Panc1 (cell line): ENCODE measurements around the gene CAND2. TPM values are rescaled to one million over a fixed set of nuclear protein-coding genes. Genes with fewer than 3 reads are reported as not detected.

Experiments
- ATAC-seq: fragments of 200-7000 bp; cut with Tn5 transposase; 2 replicates; pipeline ENCODE4 v1.9.1; 2020; ENCODE audit warnings: mild to moderate bottlenecking, moderate library complexity
- BruUV-seq: library from RNA; stranded (reverse); fragments of 400-500 nt; replicated peaks from 2 replicates; lab custom pipeline; 2021; lab: Mats Ljungman, UMichigan
- CTCF ChIA-PET: fragments of 300-600 bp; sonication (Branson Sonifier 250); formaldehyde crosslinking; loops from one replicate; lab custom pipeline; 2022; ENCODE audit warnings: antibody characterized with exemption; lab: Charles Lee
- POLR2A ChIA-PET: fragments of 300-600 bp; sonication (Branson Sonifier 250); formaldehyde crosslinking; loops from one replicate; lab custom pipeline; 2022; ENCODE audit warnings: antibody characterized with exemption; lab: Charles Lee
- DNase-seq: peaks from one replicate; pipeline ENCODE4 v3.0.0-alpha.2; 2010; ENCODE audit warnings: low read depth, low spot score
- H3K27ac ChIP-seq: 2 replicates; pipeline ENCODE4 v1.5.1; 2011; ENCODE audit warnings: mild to moderate bottlenecking, low read length, inconsistent platforms
- H3K27me3 ChIP-seq: fragments of 200-500 bp; sonication (Bioruptor generic); 2 replicates; pipeline ENCODE4 v1.6.0; 2014; ENCODE audit warnings: low read length, inconsistent platforms; ENCODE audit not compliant: control insufficient read depth, insufficient read depth
- H3K36me3 ChIP-seq: fragments of 200-500 bp; sonication (Bioruptor generic); 2 replicates; pipeline ENCODE4 v1.5.1; 2014; ENCODE audit warnings: inconsistent platforms, mild to moderate bottlenecking, low read length, moderate library complexity; ENCODE audit not compliant: control insufficient read depth, insufficient read depth
- H3K4me1 ChIP-seq: 2 replicates; pipeline ENCODE4 v1.5.1; 2011; ENCODE audit warnings: inconsistent platforms, mild to moderate bottlenecking, low read length, moderate library complexity; ENCODE audit not compliant: control insufficient read depth, insufficient read depth
- H3K4me3 ChIP-seq, 2 experiments: 2 replicates each; pipeline ENCODE4 v1.5.1; 2011 to 2012; ENCODE audit warnings: low read depth in 2 of 2, low read length in 2 of 2, mild to moderate bottlenecking in 2 of 2, inconsistent platforms in 1 of 2, moderate library complexity in 1 of 2
- H3K9me3 ChIP-seq: fragments of 200-500 bp; sonication (Bioruptor generic); 2 replicates; pipeline ENCODE4 v1.5.1; 2014; ENCODE audit warnings: low read depth, mild to moderate bottlenecking, inconsistent platforms, low read length, moderate library complexity; ENCODE audit not compliant: control insufficient read depth, insufficient read depth
- CTCF ChIP-seq: fragments of 450-650 bp; IDR thresholded peaks from 2 replicates; pipeline ENCODE4 v1.5.1; 2017; ENCODE audit warnings: mild to moderate bottlenecking
- POLR2AphosphoS5 ChIP-seq: IDR thresholded peaks from 2 replicates; pipeline ENCODE4 v1.6.1; 2012; ENCODE audit warnings: mild to moderate bottlenecking, low read depth, low read length, moderate library complexity
- REST ChIP-seq, 2 experiments: IDR thresholded peaks; 2 replicates each; pipeline ENCODE4 v1.6.1; 2011 to 2012; ENCODE audit warnings: low read depth in 2 of 2, control low read depth in 1 of 2, low read length in 1 of 2, mild to moderate bottlenecking in 1 of 2, moderate library complexity in 1 of 2; ENCODE audit not compliant: insufficient read depth in 1 of 2
- SIN3A ChIP-seq: IDR thresholded peaks from 2 replicates; pipeline ENCODE4 v1.6.1; 2012; ENCODE audit warnings: low read depth, mild to moderate bottlenecking, low read length, moderate library complexity, borderline replicate concordance; ENCODE audit not compliant: insufficient read depth
- TCF7L2 ChIP-seq: IDR thresholded peaks from 2 replicates; pipeline ENCODE4 v1.6.1; 2011; ENCODE audit warnings: mild to moderate bottlenecking, low read depth, low read length, inconsistent platforms
- in situ Hi-C: cut with HindIII; loops from 2 replicates; pipeline ENCODE4 v1.10.0; 2016; ENCODE audit warnings: low sequenced_read_pairs, low pct_unique_long_range_greater_than_20kb
- intact Hi-C: fragments of 100-400 bp; cut with micrococcal nuclease; formaldehyde crosslinking; loops from one replicate; pipeline ENCODE4 v1.10.0; 2022; ENCODE audit not compliant: unreplicated experiment
- total RNA-seq: library from RNA; stranded (reverse); gene quantifications from one replicate; pipeline ENCODE4 v1.2.1, GENCODE V29; 2021; ENCODE audit not compliant: unreplicated experiment

CAND2 gene
- total RNA-seq, 1 experiment from 2014 or later = 0.13 TPM

GRCh38 chr3:12870942-12871341 is 74.5 kb downstream of the CAND2 start:
- intact Hi-C loops (no loop called here), in situ Hi-C loops (no loop called here)
- H3K4me1 ChIP-seq = no peaks in the 10 kb centered on the region
- CTCF ChIA-PET = no interaction called here
- no peaks in the 10 kb centered on the region for H3K9me3 ChIP-seq
- no peak overlapping the region for H3K27ac ChIP-seq
- ATAC-seq = no peak
- no TSS peak for BruUV-seq
- TF ChIP-seq SIN3A (no peak), CTCF (no peak), POLR2AphosphoS5 (no peak), TCF7L2 (no peak), REST (IDR thresholded peaks at IDR 0.05; ENCODE audit: insufficient read depth in 1 of 2, low read depth in 2 of 2, low read length in 1 of 2) (no peak)
- POLR2A ChIA-PET = no interaction called here
- H3K36me3 ChIP-seq = no peaks in the 10 kb centered on the region
- H3K27me3 ChIP-seq = no peaks in the 10 kb centered on the region
- H3K4me3 ChIP-seq = no peak overlapping the region
- no peak for DNase-seq

GRCh38 chr3:12871404-12871983 is 75.0 kb downstream of the CAND2 start:
- no peak for ATAC-seq
- no peaks in the 10 kb centered on the region for H3K4me1 ChIP-seq
- intact Hi-C loops (no loop called here), in situ Hi-C loops (no loop called here)
- ChIA-PET CTCF (no interaction called here), POLR2A (no interaction called here)
- no peaks in the 10 kb centered on the region for H3K9me3 ChIP-seq
- no peaks in the 10 kb centered on the region for H3K36me3 ChIP-seq
- no peaks in the 10 kb centered on the region for H3K27me3 ChIP-seq
- DNase-seq = no peak
- TF ChIP-seq CTCF (no peak), SIN3A (no peak), TCF7L2 (no peak), REST (IDR thresholded peaks at IDR 0.05; ENCODE audit: insufficient read depth in 1 of 2, low read depth in 2 of 2, low read length in 1 of 2) (no peak), POLR2AphosphoS5 (no peak)
- no peak overlapping the region for H3K27ac ChIP-seq
- BruUV-seq = no TSS peak
- H3K4me3 ChIP-seq = no peak overlapping the region
